Measurements from ENCODE around the gene HLF.

DNA sequence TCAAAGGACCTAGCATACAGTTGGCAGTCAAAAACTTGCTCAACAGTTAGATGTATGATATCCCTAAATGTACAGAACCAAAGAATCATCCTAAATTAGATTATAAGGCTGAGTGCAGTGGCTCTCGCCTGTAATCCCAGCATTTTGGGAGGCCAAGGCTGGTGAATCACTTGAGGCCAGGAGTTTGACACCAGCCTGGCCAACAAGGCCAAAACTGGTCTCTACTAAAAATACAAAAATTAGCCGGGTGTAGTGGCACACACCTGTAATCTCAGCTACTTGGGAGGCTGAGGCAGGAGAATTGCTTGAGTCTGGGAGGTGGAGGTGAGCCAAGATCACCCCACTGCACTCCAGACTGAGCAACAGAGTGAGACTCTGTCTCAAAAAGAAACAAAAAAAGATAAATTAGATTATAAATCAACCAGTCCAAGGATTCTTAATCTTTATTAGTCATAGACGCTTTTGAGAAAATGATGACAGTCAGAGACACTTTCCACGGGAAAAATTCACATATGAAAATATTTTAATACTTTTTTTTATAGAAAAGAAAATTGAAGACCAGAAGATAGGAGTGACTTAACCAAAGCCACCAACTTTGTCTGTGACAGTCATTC lies 79.2 kb downstream of the HLF start:
- no peak for TF ChIP-seq EZH2 (IDR thresholded peaks at IDR 0.05; ENCODE audit: insufficient read depth, poor library complexity, severe bottlenecking)
- no peak for TF ChIP-seq EZH2phosphoT487 (IDR thresholded peaks at IDR 0.05; ENCODE audit: insufficient read depth, low read depth)

Data from GM23248 (cell line).